ENCODE results near the gene NUP54.

Gene NUP54

DNA sequence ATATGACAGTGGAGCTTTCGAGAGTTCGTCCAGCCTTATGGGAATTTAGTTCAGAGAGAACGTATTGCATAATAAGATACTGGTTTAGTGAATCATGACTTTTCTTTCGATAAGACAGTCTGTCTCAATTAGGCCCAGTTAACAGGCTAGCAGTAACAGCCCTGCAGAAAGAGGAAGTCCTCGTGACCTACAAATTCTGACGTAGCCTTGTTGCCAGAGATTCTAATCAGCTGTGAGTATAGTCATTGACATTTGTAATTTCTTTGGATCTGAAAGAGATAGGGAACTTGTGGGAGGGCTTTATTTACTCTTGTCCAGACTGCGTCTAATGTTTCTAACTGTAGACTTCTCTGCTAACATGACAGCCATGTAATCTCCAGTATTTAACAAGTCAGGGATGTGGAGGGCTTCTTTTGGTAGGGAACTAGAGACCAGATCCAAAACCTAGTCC, 57.9 kb downstream of the NUP54 start:
- H3K9ac ChIP-seq (ENCODE audit: low read length): no peak overlapping the region
- no peak overlapping the region for H3K27ac ChIP-seq (ENCODE audit: low read depth, low read length)
- H3K4me1 ChIP-seq (ENCODE audit: control insufficient read depth, low read depth, low read length): no peaks in the 10 kb centered on the region
- H3K36me3 ChIP-seq (ENCODE audit: control insufficient read depth, insufficient read depth, low read length): no peaks in the 10 kb centered on the region
- H4K8ac ChIP-seq (ENCODE audit: low read depth, low read length): no peak overlapping the region
- H3K27me3 ChIP-seq (ENCODE audit: insufficient read depth, low read length, poor library complexity): no peaks in the 10 kb centered on the region
- H3K79me2 ChIP-seq (ENCODE audit: control insufficient read depth, insufficient read depth, low read length): no peaks in the 10 kb centered on the region
- no peak overlapping the region for H2BK5ac ChIP-seq (ENCODE audit: low read length)
- H3K56ac ChIP-seq (ENCODE audit: low read length): no peak overlapping the region
- peak; percentile 7 for DNase-seq
- no peak overlapping the region for H3K18ac ChIP-seq (ENCODE audit: low read length)
- no peak overlapping the region for H3K4me3 ChIP-seq (ENCODE audit: low read length)
- H3K23ac ChIP-seq (ENCODE audit: low read length): no peak overlapping the region
- no CpG with 5 or more reads among the region's 7 CpGs for WGBS (ENCODE audit: extremely low coverage, insufficient coverage, low lambda C conversion rate)
- no peak overlapping the region for H3K4ac ChIP-seq (ENCODE audit: low read depth, low read length)
- no peak overlapping the region for H2BK120ac ChIP-seq (ENCODE audit: low read depth, low read length)
- H3K4me2 ChIP-seq (ENCODE audit: low read length): no peak overlapping the region
- H2BK15ac ChIP-seq (replicated peaks; ENCODE audit: low read depth): no peak overlapping the region
- no peak overlapping the region for H4K5ac ChIP-seq (ENCODE audit: low read length)
- no peaks in the 10 kb centered on the region for H3K79me1 ChIP-seq (ENCODE audit: low read length)
- no peak overlapping the region for H2AK5ac ChIP-seq (ENCODE audit: low read length)

DNA sequence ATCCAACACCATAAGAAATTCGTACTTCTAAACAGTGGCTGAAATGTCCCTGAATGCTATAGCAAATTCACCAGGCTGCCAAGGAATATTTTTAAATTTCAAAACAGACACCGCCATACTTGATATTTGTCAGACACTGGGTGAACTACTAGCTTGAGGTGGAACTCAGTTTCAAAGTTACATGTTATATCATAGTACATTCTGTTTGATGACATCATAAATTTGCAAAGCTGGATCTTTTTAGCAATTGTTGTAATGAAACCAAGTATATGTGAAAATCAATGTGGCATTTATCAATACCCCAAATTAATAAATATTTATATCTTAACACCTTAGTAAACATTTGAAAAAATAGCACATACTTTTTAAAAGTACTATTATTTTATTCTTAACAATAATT, 59.5 kb downstream of the NUP54 start:
- H3K23ac ChIP-seq (ENCODE audit: low read length): no peak overlapping the region
- no peak overlapping the region for H4K8ac ChIP-seq (ENCODE audit: low read depth, low read length)
- H4K5ac ChIP-seq (ENCODE audit: low read length): no peak overlapping the region
- no peak overlapping the region for H3K9ac ChIP-seq (ENCODE audit: low read length)
- no peak overlapping the region for H2BK5ac ChIP-seq (ENCODE audit: low read length)
- H3K4me1 ChIP-seq (ENCODE audit: control insufficient read depth, low read depth, low read length): no peaks in the 10 kb centered on the region
- H3K56ac ChIP-seq (ENCODE audit: low read length): no peak overlapping the region
- no peak overlapping the region for H3K27ac ChIP-seq (ENCODE audit: low read depth, low read length)
- H2BK120ac ChIP-seq (ENCODE audit: low read depth, low read length): no peak overlapping the region
- no peak overlapping the region for H3K4ac ChIP-seq (ENCODE audit: low read depth, low read length)
- H2BK15ac ChIP-seq (replicated peaks; ENCODE audit: low read depth): no peak overlapping the region
- H2AK5ac ChIP-seq (ENCODE audit: low read length): no peak overlapping the region
- no peak for DNase-seq
- H3K79me1 ChIP-seq (ENCODE audit: low read length): no peaks in the 10 kb centered on the region
- no peaks in the 10 kb centered on the region for H3K79me2 ChIP-seq (ENCODE audit: control insufficient read depth, insufficient read depth, low read length)
- no peaks in the 10 kb centered on the region for H3K36me3 ChIP-seq (ENCODE audit: control insufficient read depth, insufficient read depth, low read length)
- no peaks in the 10 kb centered on the region for H3K27me3 ChIP-seq (ENCODE audit: insufficient read depth, low read length, poor library complexity)
- no peak overlapping the region for H3K4me3 ChIP-seq (ENCODE audit: low read length)
- no CpG with 5 or more reads among the region's 2 CpGs for WGBS (ENCODE audit: extremely low coverage, insufficient coverage, low lambda C conversion rate)
- H3K18ac ChIP-seq (ENCODE audit: low read length): no peak overlapping the region
- no peak overlapping the region for H3K4me2 ChIP-seq (ENCODE audit: low read length)

DNA sequence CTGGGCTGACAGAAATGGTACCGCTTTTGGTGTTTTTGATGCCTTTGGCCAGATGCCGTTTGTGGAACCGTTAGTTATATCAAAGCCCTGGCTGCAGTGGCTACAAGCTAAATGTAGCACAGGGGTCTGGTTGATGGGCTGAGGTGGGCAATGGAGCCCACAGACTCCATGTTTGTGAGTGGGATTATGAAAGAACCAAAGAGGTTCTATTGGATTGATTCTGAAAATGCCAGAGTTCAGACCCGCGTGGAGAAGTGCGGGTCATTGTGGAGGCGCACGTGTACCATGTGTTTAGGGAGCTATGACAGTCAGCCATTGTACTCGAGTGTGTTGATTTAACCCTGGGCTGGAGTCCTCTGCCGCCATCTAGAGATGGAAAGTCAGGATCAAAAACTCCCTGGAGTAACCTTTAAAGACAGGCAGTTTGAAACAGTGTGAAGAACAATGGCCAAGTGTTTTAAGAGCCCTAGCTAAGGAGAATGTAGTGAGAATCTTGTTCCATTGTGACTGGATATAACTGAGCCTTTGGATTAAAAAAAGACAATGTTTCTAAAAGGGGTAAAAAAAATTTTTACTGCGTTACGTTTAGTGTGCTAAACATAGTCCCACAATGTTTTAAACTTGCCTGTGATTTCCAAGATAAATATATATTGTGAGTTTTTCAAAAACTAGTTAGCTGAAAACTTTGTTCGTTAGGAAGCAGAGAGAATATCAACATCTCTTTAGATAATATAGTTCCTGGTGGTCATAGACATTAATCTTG, 61.0 kb downstream of the NUP54 start:
- Histone ChIP-seq H3K23ac (ENCODE audit: low read length) (no peak overlapping the region), H2BK15ac (replicated peaks; ENCODE audit: low read depth) (no peak overlapping the region), H2AK5ac (ENCODE audit: low read length) (no peak overlapping the region), H3K56ac (ENCODE audit: low read length) (peak overlapping the region; percentile 56), H3K4me1 (ENCODE audit: control insufficient read depth, low read depth, low read length) (no peaks in the 10 kb centered on the region), H3K4ac (ENCODE audit: low read depth, low read length) (no peak overlapping the region), H2BK120ac (ENCODE audit: low read depth, low read length) (no peak overlapping the region), H3K79me1 (ENCODE audit: low read length) (no peaks in the 10 kb centered on the region), H4K8ac (ENCODE audit: low read depth, low read length) (no peak overlapping the region), H3K4me3 (ENCODE audit: low read length) (no peak overlapping the region), H3K36me3 (ENCODE audit: control insufficient read depth, insufficient read depth, low read length) (no peaks in the 10 kb centered on the region), H4K5ac (ENCODE audit: low read length) (no peak overlapping the region), H3K18ac (ENCODE audit: low read length) (no peak overlapping the region), H3K4me2 (ENCODE audit: low read length) (peak overlapping the region; percentile 21), H3K9ac (ENCODE audit: low read length) (peak overlapping the region; percentile 11), H2BK5ac (ENCODE audit: low read length) (no peak overlapping the region), H3K27ac (ENCODE audit: low read depth, low read length) (no peak overlapping the region), H3K27me3 (ENCODE audit: insufficient read depth, low read length, poor library complexity) (no peaks in the 10 kb centered on the region), H3K79me2 (ENCODE audit: control insufficient read depth, insufficient read depth, low read length) (no peaks in the 10 kb centered on the region)
- DNase-seq: peak; percentile 91
- WGBS (ENCODE audit: extremely low coverage, insufficient coverage, low lambda C conversion rate): no CpG with 5 or more reads among the region's 13 CpGs

DNA sequence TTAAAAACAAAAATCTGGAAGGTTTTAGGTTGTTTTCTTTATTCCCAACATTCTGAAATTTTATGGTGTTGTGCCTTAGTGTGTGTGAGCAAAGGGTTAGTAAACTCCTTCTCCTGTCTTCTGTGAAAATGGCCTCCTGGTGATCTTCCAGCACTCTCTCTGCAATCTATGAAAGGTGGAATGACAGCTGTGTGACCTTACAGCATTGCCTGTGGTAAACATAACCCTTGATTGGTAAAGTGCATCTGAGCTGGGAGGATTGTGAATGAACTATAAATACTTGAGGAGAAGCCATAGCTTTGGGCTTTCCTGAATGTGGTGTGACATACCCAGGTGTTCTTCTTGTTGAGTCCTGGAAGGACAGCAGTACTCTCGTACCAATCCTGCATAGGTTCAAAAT, 63.7 kb downstream of the NUP54 start:
- H3K18ac ChIP-seq (ENCODE audit: low read length): no peak overlapping the region
- no peak overlapping the region for H4K8ac ChIP-seq (ENCODE audit: low read depth, low read length)
- H2BK120ac ChIP-seq (ENCODE audit: low read depth, low read length): no peak overlapping the region
- peak overlapping the region; percentile 53 for H3K23ac ChIP-seq (ENCODE audit: low read length)
- H3K27me3 ChIP-seq (ENCODE audit: insufficient read depth, low read length, poor library complexity): no peaks in the 10 kb centered on the region
- no peak overlapping the region for H2BK5ac ChIP-seq (ENCODE audit: low read length)
- H3K79me2 ChIP-seq (ENCODE audit: control insufficient read depth, insufficient read depth, low read length): no peaks in the 10 kb centered on the region
- no CpG with 5 or more reads among the region's 1 CpG for WGBS (ENCODE audit: extremely low coverage, insufficient coverage, low lambda C conversion rate)
- H3K4ac ChIP-seq (ENCODE audit: low read depth, low read length): no peak overlapping the region
- no peak overlapping the region for H4K5ac ChIP-seq (ENCODE audit: low read length)
- no peak overlapping the region for H3K56ac ChIP-seq (ENCODE audit: low read length)
- H3K79me1 ChIP-seq (ENCODE audit: low read length): no peaks in the 10 kb centered on the region
- no peak overlapping the region for H3K27ac ChIP-seq (ENCODE audit: low read depth, low read length)
- H2AK5ac ChIP-seq (ENCODE audit: low read length): no peak overlapping the region
- no peak overlapping the region for H3K4me2 ChIP-seq (ENCODE audit: low read length)
- H3K36me3 ChIP-seq (ENCODE audit: control insufficient read depth, insufficient read depth, low read length): no peaks in the 10 kb centered on the region
- H3K9ac ChIP-seq (ENCODE audit: low read length): no peak overlapping the region
- no peak overlapping the region for H2BK15ac ChIP-seq (replicated peaks; ENCODE audit: low read depth)
- no peak overlapping the region for H3K4me3 ChIP-seq (ENCODE audit: low read length)
- DNase-seq: no peak
- no peaks in the 10 kb centered on the region for H3K4me1 ChIP-seq (ENCODE audit: control insufficient read depth, low read depth, low read length)

DNA sequence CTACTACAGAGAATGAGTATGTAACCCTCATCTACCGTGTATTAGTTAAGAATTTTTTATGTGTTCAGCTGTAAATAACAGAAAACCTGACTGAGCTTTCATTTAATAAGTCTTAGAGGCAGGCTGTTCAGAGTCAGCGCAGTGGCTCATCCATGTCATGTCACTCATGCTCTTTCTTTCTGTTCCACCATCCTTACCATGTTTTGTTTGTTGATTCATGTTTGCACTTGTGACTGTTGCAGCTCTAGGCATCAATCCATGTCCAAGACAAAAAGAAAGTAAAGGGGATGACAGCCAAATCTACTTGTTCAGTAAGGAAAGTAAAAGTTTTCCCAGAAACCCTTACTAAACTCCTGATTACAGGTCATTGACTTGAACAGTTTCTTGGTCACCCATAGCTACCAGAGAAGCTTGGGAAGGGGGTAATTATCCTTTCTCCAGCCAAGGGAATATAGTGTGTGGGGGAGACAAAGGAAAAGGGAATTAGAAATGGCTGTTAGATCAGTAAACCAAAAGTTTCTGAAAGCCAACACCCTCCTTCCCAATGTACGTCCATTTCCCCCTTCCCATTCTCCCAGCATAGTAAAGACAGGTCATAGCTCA, 64.7 kb downstream of the NUP54 start:
- Histone ChIP-seq H2BK120ac (ENCODE audit: low read depth, low read length) (no peak overlapping the region), H2BK5ac (ENCODE audit: low read length) (no peak overlapping the region), H3K27me3 (ENCODE audit: insufficient read depth, low read length, poor library complexity) (no peaks in the 10 kb centered on the region), H3K27ac (ENCODE audit: low read depth, low read length) (no peak overlapping the region), H3K4me3 (ENCODE audit: low read length) (no peak overlapping the region), H3K79me2 (ENCODE audit: control insufficient read depth, insufficient read depth, low read length) (no peaks in the 10 kb centered on the region), H3K9ac (ENCODE audit: low read length) (no peak overlapping the region), H3K4me1 (ENCODE audit: control insufficient read depth, low read depth, low read length) (no peaks in the 10 kb centered on the region), H3K4ac (ENCODE audit: low read depth, low read length) (no peak overlapping the region), H3K56ac (ENCODE audit: low read length) (no peak overlapping the region), H3K23ac (ENCODE audit: low read length) (no peak overlapping the region), H3K79me1 (ENCODE audit: low read length) (no peaks in the 10 kb centered on the region), H2AK5ac (ENCODE audit: low read length) (no peak overlapping the region), H3K18ac (ENCODE audit: low read length) (no peak overlapping the region), H4K8ac (ENCODE audit: low read depth, low read length) (no peak overlapping the region), H3K36me3 (ENCODE audit: control insufficient read depth, insufficient read depth, low read length) (no peaks in the 10 kb centered on the region), H4K5ac (ENCODE audit: low read length) (no peak overlapping the region), H2BK15ac (replicated peaks; ENCODE audit: low read depth) (no peak overlapping the region), H3K4me2 (ENCODE audit: low read length) (no peak overlapping the region)
- WGBS (ENCODE audit: extremely low coverage, insufficient coverage, low lambda C conversion rate): no CpG with 5 or more reads among the region's 3 CpGs
- no peak for DNase-seq

Measured in mesendoderm (in vitro differentiated cells).